GM21447 (cell line): ENCODE data around the gene PRXL2A.
A peak's percentile ranks its signal among the peaks of the same experiment; 100 is the strongest.

ENCODE experiments used
- ATAC-seq: cut with Tn5 transposase; IDR thresholded peaks from one replicate; pipeline ENCODE4 v1.9.1; 2021; ENCODE audit not compliant: unreplicated experiment

PRXL2A gene

GRCh38 chr10:80460399-80461207, 52.3 kb downstream of the PRXL2A start:
- no peak for ATAC-seq

GRCh38 chr10:80461208-80462183, 53.1 kb downstream of the PRXL2A start:
- ATAC-seq, result no peak

GRCh38 chr10:80462299-80462980, 54.1 kb downstream of the PRXL2A start:
- ATAC-seq, result no peak

GRCh38 chr10:80462981-80463741, 54.8 kb downstream of the PRXL2A start:
- no peak for ATAC-seq

- no peak for ATAC-seq
Measured at GRCh38 chr10:80463868-80464267, 55.5 kb downstream of the PRXL2A start.

- no peak for ATAC-seq
Measured at GRCh38 chr10:80464557-80465450, 56.5 kb downstream of the PRXL2A start.

GRCh38 chr10:80465451-80465835, 57.1 kb downstream of the PRXL2A start:
- no peak for ATAC-seq

GRCh38 chr10:80465839-80466590, 57.7 kb downstream of the PRXL2A start:
- peak; percentile 33 for ATAC-seq

GRCh38 chr10:80466724-80467326, 58.5 kb downstream of the PRXL2A start:
- no peak for ATAC-seq

GRCh38 chr10:80468002-80468401, 59.7 kb downstream of the PRXL2A start:
- no peak for ATAC-seq

GRCh38 chr10:80468806-80469421, 60.6 kb downstream of the PRXL2A start:
- no peak for ATAC-seq

- ATAC-seq, result no peak
Measured at GRCh38 chr10:80470266-80470665, 61.9 kb downstream of the PRXL2A start.

GRCh38 chr10:80471001-80471400, 62.6 kb downstream of the PRXL2A start:
- no peak for ATAC-seq

GRCh38 chr10:80471715-80472233, 63.4 kb downstream of the PRXL2A start:
- ATAC-seq, result peak; percentile 58

- peak; percentile 88 for ATAC-seq
Measured at GRCh38 chr10:80472234-80473095, 64.1 kb downstream of the PRXL2A start.

GRCh38 chr10:80473096-80473657, 64.8 kb downstream of the PRXL2A start:
- ATAC-seq, result no peak
